Muscle of leg (tissue), 11 donors: Measurements from ENCODE around the gene SUGCT. TPM values are rescaled to one million over a fixed set of nuclear protein-coding genes. Genes with fewer than 3 reads are reported as not detected.

Experiments
- DNase-seq: peaks from one replicate; pipeline ENCODE4 v3.0.0; 2013
- H3K27ac ChIP-seq: one replicate; pipeline ENCODE4 v1.5.1; 2013; ENCODE audit warnings: mild to moderate bottlenecking, low read length, control low read depth
- H3K27me3 ChIP-seq: one replicate; pipeline ENCODE4 v1.6.1; 2013; ENCODE audit warnings: low read length; ENCODE audit not compliant: control insufficient read depth, insufficient read depth
- H3K36me3 ChIP-seq: one replicate; pipeline ENCODE4 v1.6.1; 2013; ENCODE audit warnings: low read length; ENCODE audit not compliant: control insufficient read depth, insufficient read depth
- H3K4me1 ChIP-seq: one replicate; pipeline ENCODE4 v1.6.1; 2013; ENCODE audit warnings: low read length; ENCODE audit not compliant: control insufficient read depth, insufficient read depth
- H3K4me3 ChIP-seq: one replicate; pipeline ENCODE4 v1.5.1; 2013; ENCODE audit warnings: low read length, control low read depth
- H3K9me3 ChIP-seq: replicated peaks from 2 replicates; pipeline ENCODE4 v1.6.1; 2013; ENCODE audit warnings: low read depth, low read length; ENCODE audit not compliant: control insufficient read depth
- WGBS: methylation state at CpG from one replicate; pipeline ENCODE4 v1.1.5; 2013; ENCODE audit warnings: missing lambda C conversion rate; ENCODE audit not compliant: insufficient coverage; 5-methylcytosine and 5-hydroxymethylcytosine counted together
- polyA plus RNA-seq, 8 donors: library from polyadenylated mRNA; unstranded; fragments of 120-200 nt; gene quantifications; one replicate each; pipeline versions ENCODE4 v1.2.1 to v1.2.3, GENCODE V29; 2013; ENCODE audit warnings: inconsistent platforms in 1 of 8, low replicate concordance in 1 of 8; ENCODE audit not compliant: insufficient read length in 8 of 8, insufficient read depth in 1 of 8
- total RNA-seq: library from RNA; stranded (reverse); fragments of 120-200 nt; gene quantifications from one replicate; pipeline ENCODE4 v1.2.4, GENCODE V29; 2013

SUGCT gene
- total and polyA plus RNA-seq, 9 donors: 1.7 to 6.1 (median 3.3) TPM

DNA sequence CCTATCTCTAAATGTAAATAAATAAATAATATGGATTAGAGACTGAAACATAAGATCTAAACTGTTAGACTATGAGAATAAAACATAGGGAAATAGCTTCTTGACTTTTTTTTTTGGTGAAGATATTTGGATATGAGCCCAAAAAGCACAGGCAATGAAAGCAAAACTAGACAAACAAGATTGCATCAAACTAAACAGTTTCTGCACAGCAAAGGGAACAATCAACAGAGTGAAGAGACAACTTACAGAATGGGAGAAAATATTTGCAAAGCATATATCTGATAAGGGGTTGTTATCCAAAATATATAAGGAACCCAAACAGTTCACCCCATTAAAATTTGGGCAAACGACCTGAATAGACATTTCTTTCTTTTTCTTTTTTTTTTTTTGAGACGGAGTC is 148.1 kb downstream of the SUGCT start:
- Histone ChIP-seq H3K36me3 (no peaks in the 10 kb centered on the region), H3K4me3 (no peak overlapping the region), H3K27ac (no peak overlapping the region), H3K4me1 (no peaks in the 10 kb centered on the region), H3K9me3 (no peaks in the 10 kb centered on the region), H3K27me3 (no peaks in the 10 kb centered on the region)
- WGBS: 65% methylated on average over 2 of the region's 2 CpGs
- DNase-seq: no peak

DNA sequence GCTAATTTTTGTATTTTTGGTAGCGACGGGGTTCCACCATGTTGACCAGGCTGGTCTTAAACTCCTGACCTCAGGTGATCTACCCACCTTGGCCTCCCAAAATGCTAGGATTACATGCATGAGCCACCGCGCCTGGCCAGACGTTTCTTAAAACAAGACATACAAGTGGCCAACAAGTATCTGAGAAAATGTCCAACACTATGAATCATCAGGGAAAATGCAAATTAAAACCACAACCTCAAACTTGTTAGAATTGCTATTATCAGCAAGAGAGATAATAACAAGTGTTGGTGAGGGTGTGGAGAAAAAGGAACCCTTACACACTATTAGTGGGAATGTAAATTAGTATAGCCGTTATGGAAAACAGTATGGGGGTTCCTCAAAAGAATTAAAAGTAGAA is 148.6 kb downstream of the SUGCT start:
- DNase-seq: no peak
- no peaks in the 10 kb centered on the region for H3K4me1 ChIP-seq
- no peaks in the 10 kb centered on the region for H3K9me3 ChIP-seq
- H3K4me3 ChIP-seq: no peak overlapping the region
- H3K27me3 ChIP-seq: no peaks in the 10 kb centered on the region
- 100% methylated on average over 2 of the region's 6 CpGs for WGBS
- no peaks in the 10 kb centered on the region for H3K36me3 ChIP-seq
- H3K27ac ChIP-seq: no peak overlapping the region

DNA sequence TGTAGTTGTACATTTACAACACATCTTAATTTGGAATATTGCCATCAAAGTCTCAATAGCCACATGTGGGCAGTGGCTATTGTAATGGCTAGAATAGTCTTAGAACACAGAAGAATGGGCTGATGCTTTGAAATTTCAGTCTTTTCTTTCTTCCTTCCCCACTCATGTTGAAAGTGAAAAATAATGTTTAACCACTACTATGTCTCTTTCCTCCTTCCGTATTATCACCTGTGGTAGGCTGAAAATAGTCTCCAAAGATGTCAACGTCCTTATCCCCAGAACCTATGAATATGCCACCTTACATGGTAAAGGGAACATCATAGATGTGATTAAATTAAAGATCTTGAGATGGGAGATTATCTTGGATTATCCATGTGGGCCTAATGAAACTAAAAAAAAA is 154.0 kb downstream of the SUGCT start:
- Histone ChIP-seq H3K27me3 (no peaks in the 10 kb centered on the region), H3K4me3 (no peak overlapping the region), H3K27ac (no peak overlapping the region), H3K4me1 (no peaks in the 10 kb centered on the region), H3K9me3 (no peaks in the 10 kb centered on the region), H3K36me3 (no peaks in the 10 kb centered on the region)
- WGBS: no CpG with 5 or more reads among the region's 2 CpGs
- no peak for DNase-seq

DNA sequence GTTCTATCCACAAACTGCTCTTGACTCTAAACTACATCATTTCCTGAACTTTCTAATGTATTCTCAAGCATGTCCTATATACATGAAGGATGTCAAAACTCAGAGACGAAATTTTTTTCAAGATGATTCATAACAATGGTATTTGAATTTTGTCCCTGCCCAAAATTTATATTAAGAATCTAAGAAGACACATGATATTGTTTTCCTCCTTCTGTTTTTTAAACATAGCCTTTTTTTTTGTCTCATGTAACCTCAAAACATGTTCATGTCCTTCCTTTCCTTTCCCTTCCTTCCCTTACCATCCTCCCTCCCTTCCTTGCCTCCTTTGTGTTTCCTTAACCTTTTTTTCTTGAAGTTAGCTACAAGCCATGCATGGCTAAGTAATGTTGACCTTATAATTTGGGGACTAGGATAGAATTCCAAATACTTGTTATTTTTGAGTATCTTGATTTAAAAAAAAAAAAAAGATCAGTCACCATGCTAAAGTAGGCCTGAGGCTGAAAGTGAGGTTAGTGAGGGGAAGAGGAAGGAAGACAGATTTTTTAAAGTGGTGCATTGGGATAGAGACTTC is 163.0 kb downstream of the SUGCT start:
- no peak overlapping the region for H3K4me3 ChIP-seq
- no peaks in the 10 kb centered on the region for H3K9me3 ChIP-seq
- no peak overlapping the region for H3K27ac ChIP-seq
- H3K36me3 ChIP-seq: no peaks in the 10 kb centered on the region
- WGBS: no CpG with 5 or more reads among the region's 1 CpG
- no peaks in the 10 kb centered on the region for H3K4me1 ChIP-seq
- H3K27me3 ChIP-seq: no peaks in the 10 kb centered on the region
- no peak for DNase-seq

DNA sequence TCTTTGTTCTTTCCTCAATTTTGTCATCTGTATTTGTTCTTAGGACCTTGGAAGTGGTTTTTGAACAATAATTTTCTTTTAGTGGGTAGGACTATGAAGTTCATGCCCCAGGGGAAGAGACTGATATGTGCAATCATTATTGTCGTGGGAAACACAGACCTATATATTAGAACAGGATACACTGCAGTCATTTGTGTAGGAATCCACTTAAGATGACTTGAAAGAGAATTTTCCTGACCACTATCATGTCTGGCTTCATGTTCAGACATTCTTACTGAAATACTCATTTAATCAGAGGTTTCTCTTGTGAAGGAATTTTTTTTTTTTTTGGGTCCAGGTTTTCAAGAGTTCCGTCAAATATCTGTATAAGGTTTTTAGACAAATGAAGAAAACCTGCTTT is 163.6 kb downstream of the SUGCT start:
- no CpG with 5 or more reads among the region's 2 CpGs for WGBS

DNA sequence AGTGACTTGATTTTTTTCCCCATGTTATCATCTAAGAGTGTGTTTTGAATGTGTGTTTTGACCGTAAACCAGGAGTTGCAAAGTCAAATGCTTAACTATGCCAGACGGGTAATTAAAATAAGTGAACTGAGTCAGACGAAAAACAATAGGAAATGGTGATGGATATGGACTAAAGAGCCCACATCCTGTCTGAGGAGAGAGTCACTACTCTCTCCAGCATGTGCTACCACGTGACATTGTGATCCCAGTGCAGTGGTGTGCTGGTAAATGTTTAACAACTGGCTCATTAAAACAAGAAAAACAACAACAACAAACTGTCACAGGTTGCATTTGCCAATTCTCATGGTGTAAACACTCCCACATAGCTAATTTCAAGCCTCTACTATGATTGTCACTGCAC is 164.3 kb downstream of the SUGCT start:
- DNase-seq: no peak
- WGBS: no CpG with 5 or more reads among the region's 4 CpGs
- H3K27me3 ChIP-seq: no peaks in the 10 kb centered on the region
- no peaks in the 10 kb centered on the region for H3K9me3 ChIP-seq
- H3K27ac ChIP-seq: no peak overlapping the region
- no peaks in the 10 kb centered on the region for H3K4me1 ChIP-seq
- no peak overlapping the region for H3K4me3 ChIP-seq
- H3K36me3 ChIP-seq: no peaks in the 10 kb centered on the region

More for the DNA sequence above, 163.6 kb downstream of the SUGCT start:
- DNase-seq: no peak
- Histone ChIP-seq H3K4me1 (no peaks in the 10 kb centered on the region), H3K36me3 (no peaks in the 10 kb centered on the region), H3K9me3 (no peaks in the 10 kb centered on the region), H3K4me3 (no peak overlapping the region), H3K27ac (no peak overlapping the region), H3K27me3 (no peaks in the 10 kb centered on the region)

DNA sequence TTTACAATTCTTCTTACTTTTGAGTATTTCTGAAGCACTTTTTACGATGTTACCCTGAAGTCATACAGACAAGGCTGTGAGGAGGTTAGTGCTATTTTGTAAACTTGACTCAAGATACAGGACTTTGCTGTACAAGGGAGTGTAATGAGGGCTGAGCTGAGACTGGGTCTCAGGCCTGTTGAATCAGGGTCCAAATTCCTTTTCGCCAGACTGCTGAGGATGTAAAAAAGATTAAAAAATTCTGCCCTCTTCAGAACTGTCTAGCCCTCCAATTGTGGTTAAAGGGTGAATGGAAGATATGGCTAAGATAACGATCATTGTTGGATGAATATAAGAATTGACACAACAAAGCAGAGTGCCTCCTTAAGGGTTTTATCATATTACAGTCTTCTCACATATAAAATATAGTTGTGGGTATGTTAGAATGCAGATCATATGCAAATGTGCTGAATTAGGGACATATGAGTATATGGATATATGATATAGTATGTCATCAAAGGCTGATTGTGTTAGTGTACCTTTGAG is 165.4 kb downstream of the SUGCT start:
- Histone ChIP-seq H3K27ac (no peak overlapping the region), H3K27me3 (no peaks in the 10 kb centered on the region), H3K4me3 (no peak overlapping the region), H3K9me3 (no peaks in the 10 kb centered on the region), H3K4me1 (no peaks in the 10 kb centered on the region), H3K36me3 (no peaks in the 10 kb centered on the region)
- no peak for DNase-seq
- WGBS: 100% methylated on average over 1 of the region's 3 CpGs

DNA sequence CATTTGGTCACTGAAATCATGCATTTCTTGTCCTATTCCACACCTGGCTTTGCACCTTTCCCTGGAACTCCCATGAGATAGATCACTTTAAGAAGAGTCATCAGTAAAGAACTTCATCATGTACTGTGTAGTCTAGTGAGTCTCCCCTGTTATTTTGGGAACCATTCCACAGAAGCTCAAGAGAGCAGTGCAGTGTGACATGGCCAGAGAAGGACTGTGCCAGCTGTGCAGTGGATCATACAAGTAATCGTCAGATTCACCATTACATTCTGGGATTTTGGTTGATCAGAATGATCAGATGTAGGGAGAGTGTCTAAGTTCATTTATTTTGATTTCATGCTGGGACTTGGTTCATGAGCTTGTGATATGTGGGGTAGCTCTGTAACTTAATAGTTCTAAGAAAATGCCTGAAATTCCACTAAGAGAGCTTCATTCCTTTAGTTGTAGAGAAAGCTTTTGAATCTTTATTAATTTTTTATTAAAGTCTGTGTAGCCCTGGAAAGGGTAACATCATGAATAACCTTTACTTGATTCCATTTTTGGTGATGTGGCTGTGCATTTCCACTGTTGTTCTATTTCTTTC is 166.8 kb downstream of the SUGCT start:
- H3K27ac ChIP-seq: no peak overlapping the region
- H3K9me3 ChIP-seq: no peaks in the 10 kb centered on the region
- no CpG with 5 or more reads among the region's 1 CpG for WGBS
- no peaks in the 10 kb centered on the region for H3K27me3 ChIP-seq
- H3K4me3 ChIP-seq: no peak overlapping the region
- H3K36me3 ChIP-seq: no peaks in the 10 kb centered on the region
- H3K4me1 ChIP-seq: no peaks in the 10 kb centered on the region
- no peak for DNase-seq

DNA sequence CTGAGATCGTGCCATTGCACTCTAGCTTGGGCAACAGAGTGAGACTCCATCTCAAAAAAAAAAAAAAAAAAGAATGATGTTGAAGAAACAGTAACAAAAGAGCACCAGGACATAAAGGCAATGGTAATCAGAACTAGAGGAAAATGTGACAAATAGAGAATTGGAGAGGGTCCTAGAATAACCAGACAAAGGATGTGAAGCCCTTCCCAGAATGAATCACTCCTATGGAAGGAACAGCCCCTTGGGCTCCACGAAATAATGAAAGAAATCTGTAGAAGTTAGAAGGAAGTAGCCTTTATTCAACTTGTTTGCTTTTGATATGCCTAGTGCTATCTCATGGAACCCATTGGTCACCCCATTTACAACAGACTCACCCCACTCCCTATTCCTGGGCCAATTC is 169.2 kb downstream of the SUGCT start:
- no peaks in the 10 kb centered on the region for H3K27me3 ChIP-seq
- H3K4me3 ChIP-seq: no peak overlapping the region
- DNase-seq: no peak
- no CpG with 5 or more reads among the region's 2 CpGs for whole genome bisulfite sequencing
- no peaks in the 10 kb centered on the region for H3K9me3 ChIP-seq
- H3K36me3 ChIP-seq: no peaks in the 10 kb centered on the region
- no peak overlapping the region for H3K27ac ChIP-seq
- no peaks in the 10 kb centered on the region for H3K4me1 ChIP-seq

DNA sequence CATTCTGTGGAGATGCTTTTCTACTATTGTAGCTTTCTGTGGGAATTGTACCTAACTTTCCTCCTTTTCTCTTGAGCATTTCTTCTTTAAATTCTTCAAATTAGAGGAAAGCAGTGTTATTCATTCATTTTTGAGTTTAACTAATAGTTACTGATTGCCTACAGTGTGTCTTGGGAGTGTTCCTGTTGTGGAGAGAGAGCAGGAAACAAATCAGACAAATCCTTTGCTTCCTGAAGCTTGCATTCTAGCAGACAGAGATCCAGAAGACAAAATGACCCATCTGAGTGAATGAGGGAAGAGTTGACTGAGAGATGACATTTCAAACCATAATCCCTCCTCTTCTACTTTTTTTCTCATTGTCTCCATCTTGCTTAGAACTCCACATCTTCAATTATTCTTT is 170.4 kb downstream of the SUGCT start:
- Histone ChIP-seq H3K27ac (no peak overlapping the region), H3K9me3 (no peaks in the 10 kb centered on the region)
- no peak for DNase-seq

DNA sequence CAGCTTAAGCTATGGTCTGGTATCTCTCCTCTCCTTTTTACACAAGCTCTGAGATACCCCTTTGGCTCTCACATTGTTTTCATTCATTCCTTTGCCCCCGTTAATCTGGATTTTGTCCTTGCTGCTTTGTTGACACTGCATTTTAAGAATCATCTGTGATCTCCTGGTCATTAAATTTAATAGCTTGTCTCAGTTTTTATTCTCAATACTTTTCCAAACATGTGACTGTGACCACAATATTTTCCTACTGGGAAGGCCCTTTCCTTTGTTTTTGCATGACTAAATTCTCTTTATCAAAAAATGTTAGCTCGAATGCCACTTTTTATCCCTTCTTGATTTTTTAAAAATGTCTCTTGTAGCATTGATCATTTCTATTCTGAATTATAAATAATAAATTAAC is 171.2 kb downstream of the SUGCT start:
- no peak for DNase-seq
- no peaks in the 10 kb centered on the region for H3K27me3 ChIP-seq
- no peaks in the 10 kb centered on the region for H3K9me3 ChIP-seq
- H3K36me3 ChIP-seq: no peaks in the 10 kb centered on the region
- H3K4me1 ChIP-seq: no peaks in the 10 kb centered on the region
- no peak overlapping the region for H3K4me3 ChIP-seq
- H3K27ac ChIP-seq: no peak overlapping the region
- no CpG with 5 or more reads among the region's 2 CpGs for WGBS

More for the DNA sequence above, 170.4 kb downstream of the SUGCT start:
- Histone ChIP-seq H3K4me3 (no peak overlapping the region), H3K27me3 (no peaks in the 10 kb centered on the region), H3K4me1 (no peaks in the 10 kb centered on the region), H3K36me3 (no peaks in the 10 kb centered on the region)
